Uterus (tissue), 2 donors: Measurements from ENCODE around the gene PLEKHH1.

Experiments
- POLR2A ChIP-seq, 2 donors: fragments of 450-650 bp; IDR thresholded peaks; one replicate each; pipeline ENCODE4 v1.6.1; 2016; ENCODE audit warnings: antibody characterized with exemption in 2 of 2, mild to moderate bottlenecking in 1 of 2, moderate library complexity in 1 of 2
- TF ChIP-seq, protein P1 (sequence below), 4 experiments: fragments of 200-600 bp in 2 of 4; fragments of 450-650 bp in 2 of 4; sonication (generic) in 2 of 4; IDR thresholded peaks; one replicate each; pipeline ENCODE4 v1.5.1; 2016 to 2019; ENCODE audit warnings: antibody characterized with exemption in 4 of 4, mild to moderate bottlenecking in 2 of 4, moderate library complexity in 1 of 4

DNA sequence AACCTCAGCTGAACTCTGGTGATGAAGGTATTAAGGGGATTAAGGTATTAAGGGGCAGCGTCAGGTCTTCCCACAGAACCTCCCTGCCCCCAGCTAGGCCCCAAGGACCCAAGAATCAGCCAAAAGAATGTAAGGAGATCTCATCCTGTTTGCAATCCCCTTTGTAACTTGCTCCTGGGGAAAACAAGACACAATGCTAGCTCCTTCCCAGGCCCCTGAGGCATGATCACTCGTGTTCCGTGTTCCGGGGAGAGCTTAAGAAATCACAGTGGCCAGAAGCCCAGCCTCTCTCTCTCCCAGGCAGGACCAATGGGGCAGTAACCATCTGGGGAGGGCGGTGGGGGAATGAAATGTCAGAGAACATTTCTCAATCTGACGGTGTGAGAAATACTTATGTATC is 33.8 kb downstream of the PLEKHH1 start:
- no peak for TF ChIP-seq POLR2A (IDR thresholded peaks at IDR 0.05)
- TF ChIP-seq, protein P1, sequence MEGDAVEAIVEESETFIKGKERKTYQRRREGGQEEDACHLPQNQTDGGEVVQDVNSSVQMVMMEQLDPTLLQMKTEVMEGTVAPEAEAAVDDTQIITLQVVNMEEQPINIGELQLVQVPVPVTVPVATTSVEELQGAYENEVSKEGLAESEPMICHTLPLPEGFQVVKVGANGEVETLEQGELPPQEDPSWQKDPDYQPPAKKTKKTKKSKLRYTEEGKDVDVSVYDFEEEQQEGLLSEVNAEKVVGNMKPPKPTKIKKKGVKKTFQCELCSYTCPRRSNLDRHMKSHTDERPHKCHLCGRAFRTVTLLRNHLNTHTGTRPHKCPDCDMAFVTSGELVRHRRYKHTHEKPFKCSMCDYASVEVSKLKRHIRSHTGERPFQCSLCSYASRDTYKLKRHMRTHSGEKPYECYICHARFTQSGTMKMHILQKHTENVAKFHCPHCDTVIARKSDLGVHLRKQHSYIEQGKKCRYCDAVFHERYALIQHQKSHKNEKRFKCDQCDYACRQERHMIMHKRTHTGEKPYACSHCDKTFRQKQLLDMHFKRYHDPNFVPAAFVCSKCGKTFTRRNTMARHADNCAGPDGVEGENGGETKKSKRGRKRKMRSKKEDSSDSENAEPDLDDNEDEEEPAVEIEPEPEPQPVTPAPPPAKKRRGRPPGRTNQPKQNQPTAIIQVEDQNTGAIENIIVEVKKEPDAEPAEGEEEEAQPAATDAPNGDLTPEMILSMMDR (IDR thresholded peaks at IDR 0.05), result no peak
